ENCODE data around the gene SMC3.

DNA sequence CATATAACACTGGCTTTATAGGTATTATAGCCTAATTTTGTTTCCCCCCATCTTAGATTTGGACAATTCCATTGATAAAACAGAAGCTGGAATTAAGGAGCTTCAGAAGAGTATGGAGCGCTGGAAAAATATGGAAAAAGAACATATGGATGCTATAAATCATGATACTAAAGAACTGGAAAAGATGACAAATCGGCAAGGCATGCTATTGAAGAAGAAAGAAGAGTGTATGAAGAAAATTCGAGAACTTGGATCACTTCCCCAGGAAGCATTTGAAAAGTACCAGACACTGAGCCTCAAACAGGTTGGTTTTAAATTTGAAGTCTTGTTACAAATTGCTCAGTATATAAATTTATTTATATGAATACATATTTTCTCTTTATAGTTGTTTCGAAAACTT, 34.1 kb downstream of the SMC3 start:
- TF ChIP-seq CTCF (IDR thresholded peaks at IDR 0.05) (no peak), EP300 (IDR thresholded peaks at IDR 0.05) (no peak), POLR2A (IDR thresholded peaks at IDR 0.05) (no peak), POLR2AphosphoS5 (IDR thresholded peaks at IDR 0.05) (no peak)
